ENCODE data around the gene SNX18. TPM values are rescaled to one million over a fixed set of nuclear protein-coding genes. Genes with fewer than 3 reads are reported as not detected.
A peak's percentile ranks its signal among the peaks of the same experiment; 100 is the strongest.

The SNX18 gene
- total and polyA plus RNA-seq, 10 of the 15 experiments (the other 5 are each of a cell fraction or from before 2014, with no cell fraction given), result 0.27 to 1.7 (median 0.47) TPM

DNA sequence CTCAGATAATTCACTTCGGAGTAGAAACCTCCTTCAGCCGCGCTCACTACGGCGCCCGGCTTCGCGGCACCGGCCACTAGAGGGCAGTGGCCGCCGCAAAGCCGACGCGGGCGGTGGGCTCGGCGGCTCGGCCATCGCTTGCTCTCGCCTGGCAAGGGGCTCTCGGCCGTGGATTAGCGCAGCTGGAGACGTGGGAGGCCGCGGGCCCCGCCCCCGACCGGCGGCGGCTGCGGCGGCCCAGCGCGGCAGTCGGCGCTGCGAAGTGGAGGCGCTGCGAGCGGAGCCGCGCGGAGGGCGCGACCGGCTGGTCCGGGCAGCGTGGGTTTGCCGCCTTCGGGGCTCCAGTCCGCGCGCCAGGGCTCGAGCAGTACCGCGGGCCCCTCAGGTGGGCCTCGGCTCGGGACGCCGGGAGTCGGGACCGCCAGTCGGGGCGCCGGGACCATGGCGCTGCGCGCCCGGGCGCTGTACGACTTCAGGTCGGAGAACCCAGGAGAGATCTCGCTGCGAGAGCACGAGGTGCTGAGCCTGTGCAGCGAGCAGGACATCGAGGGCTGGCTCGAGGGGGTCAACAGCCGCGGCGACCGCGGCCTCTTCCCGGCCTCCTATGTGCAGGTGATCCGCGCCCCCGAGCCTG, at the start of gene SNX18 (continued):
- TF ChIP-seq SMC3 (IDR thresholded peaks at IDR 0.05; ENCODE audit: borderline replicate concordance, low read length), result peak; percentile 99
- TF ChIP-seq BHLHE40 (IDR thresholded peaks at IDR 0.05; ENCODE audit: borderline replicate concordance in 1 of 2, low read depth in 2 of 2, low read length in 1 of 2), result peak; percentile 76 to 79; a peak in 3 of 4 replicates
- no peak for TF ChIP-seq ZNF384 (IDR thresholded peaks at IDR 0.05; ENCODE audit: borderline replicate concordance, low read depth, low read length)
- 0 out of 2 replicates have a peak, but pooled peaks have one; percentile 48 for TF ChIP-seq CBX5 (IDR thresholded peaks at IDR 0.05; ENCODE audit: low read depth)
- TF ChIP-seq ZNF217 (IDR thresholded peaks at IDR 0.05), result 0 out of 2 replicates have a peak, but pooled peaks have one; percentile 44
- TF ChIP-seq ZNF24 (IDR thresholded peaks at IDR 0.05), result peak; percentile 64

DNA sequence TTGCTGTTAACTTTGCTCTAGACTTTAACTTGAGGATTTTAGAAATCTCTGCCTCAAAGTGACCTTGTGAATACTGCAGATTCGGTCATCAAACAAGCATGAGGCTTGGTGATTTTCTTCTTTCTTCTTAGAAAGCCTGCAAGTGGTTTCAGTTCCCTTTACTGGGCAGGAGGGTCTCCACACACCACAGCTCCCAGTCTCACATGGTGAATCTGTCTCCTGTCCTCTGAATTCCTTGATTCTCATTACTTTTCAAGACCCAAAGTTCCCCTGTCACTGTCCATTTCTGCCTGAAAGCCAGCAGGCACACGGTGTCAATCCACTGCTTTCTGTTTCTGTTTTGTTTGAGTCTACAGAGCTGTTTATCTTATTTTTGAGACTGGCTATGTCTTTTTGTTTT, 47.9 kb upstream of the SNX18 start:
- FAIRE-seq, result peak; percentile 57
- no peaks in the 10 kb centered on the region for H3K36me3 ChIP-seq (ENCODE audit: control insufficient read depth in 2 of 2, insufficient read depth in 2 of 2, low read length in 1 of 2)
- no peak overlapping the region for H3K9ac ChIP-seq (ENCODE audit: control insufficient read depth, insufficient read depth, low read length)
- in situ Hi-C loops (cut with MboI), result no loop called here
- CTCF ChIA-PET, result interaction anchor here (1.0 to 3.9 kb wide), 2 partner anchors 17 to 20 kb away, joined by 4 to 29 read pairs; no protein-coding TSS in a partner anchor
- H2AFZ ChIP-seq (ENCODE audit: control insufficient read depth, low read depth, low read length), result peak overlapping the region; percentile 37; the same call in 1 of the 2 replicates
- peak; percentile 92 for ATAC-seq
- H3K79me2 ChIP-seq (ENCODE audit: control insufficient read depth, insufficient read depth, low read length), result no peaks in the 10 kb centered on the region
- no peaks in the 10 kb centered on the region for H4K20me1 ChIP-seq (ENCODE audit: control insufficient read depth, insufficient read depth)
- SMC1A ChIA-PET (ENCODE audit: uncharacterized antibody, unreplicated experiment), result interaction anchor here (1.2 to 2.3 kb wide), 4 partner anchors 20 to 235 kb away, joined by 3 to 9 read pairs (median 4); no protein-coding TSS in a partner anchor
- POLR2A ChIA-PET, result no interaction called here
- 2% methylated on average over 2 of the region's 2 CpGs for WGBS (ENCODE audit: insufficient coverage, insufficient replicate concordance, low lambda C conversion rate, missing lambda C conversion rate)
- peak; percentile 40 for DNase-seq (ENCODE audit: low read depth, low spot score)
- peak overlapping the region; percentile 83 for H3K4me2 ChIP-seq (ENCODE audit: control insufficient read depth, insufficient read depth)
- H3K27me3 ChIP-seq (replicated peaks in 1 of 2; ENCODE audit: control insufficient read depth in 2 of 2, insufficient read depth in 2 of 2, low read length in 1 of 2), result no peaks in the 10 kb centered on the region
- no peak overlapping the region for H3K4me3 ChIP-seq
- BruUV-seq (replicated peaks), result no TSS peak
- intact Hi-C loops (cut with micrococcal nuclease; ENCODE audit: unreplicated experiment), result no loop called here
- no peaks in the 10 kb centered on the region for H3K9me3 ChIP-seq (replicated peaks; ENCODE audit: control insufficient read depth, insufficient read depth, low read length)
- RAD21 ChIA-PET (ENCODE audit: unreplicated experiment), result interaction anchor here (1.1 kb wide), 1 partner anchor 226 kb away, joined by 4 read pairs; no protein-coding TSS in a partner anchor
- H3K27ac ChIP-seq (ENCODE audit: control insufficient read depth, insufficient read depth), result no peak overlapping the region
- H3K4me1 ChIP-seq (ENCODE audit: control insufficient read depth, insufficient read depth, low read length), result peaks cover 5% of the 10 kb centered on the region
- TF ChIP-seq SPI1 (IDR thresholded peaks at IDR 0.05; ENCODE audit: borderline replicate concordance, insufficient read depth, low read depth, low read length), result peak; percentile 98
- TF ChIP-seq CEBPB (IDR thresholded peaks at IDR 0.05; ENCODE audit: borderline replicate concordance in 1 of 2, low read depth in 2 of 2, low read length in 2 of 2), result no peak
- TF ChIP-seq EED (IDR thresholded peaks at IDR 0.05; ENCODE audit: low read depth), result peak; percentile 60
- no peak for TF ChIP-seq POLR2AphosphoS5 (IDR thresholded peaks at IDR 0.05; ENCODE audit: low read length)
- TF ChIP-seq SMAD5 (IDR thresholded peaks at IDR 0.05; ENCODE audit: low read depth), result no peak
- peak; percentile 31; the same call in 1 of the 2 replicates for TF ChIP-seq NFIC (IDR thresholded peaks at IDR 0.05; ENCODE audit: low read depth, low read length)
- 0 out of 2 replicates have a peak, but pooled peaks have one; percentile 24 for TF ChIP-seq NR2F1 (conservative IDR thresholded peaks at IDR 0.05)
- TF ChIP-seq, protein P1, sequence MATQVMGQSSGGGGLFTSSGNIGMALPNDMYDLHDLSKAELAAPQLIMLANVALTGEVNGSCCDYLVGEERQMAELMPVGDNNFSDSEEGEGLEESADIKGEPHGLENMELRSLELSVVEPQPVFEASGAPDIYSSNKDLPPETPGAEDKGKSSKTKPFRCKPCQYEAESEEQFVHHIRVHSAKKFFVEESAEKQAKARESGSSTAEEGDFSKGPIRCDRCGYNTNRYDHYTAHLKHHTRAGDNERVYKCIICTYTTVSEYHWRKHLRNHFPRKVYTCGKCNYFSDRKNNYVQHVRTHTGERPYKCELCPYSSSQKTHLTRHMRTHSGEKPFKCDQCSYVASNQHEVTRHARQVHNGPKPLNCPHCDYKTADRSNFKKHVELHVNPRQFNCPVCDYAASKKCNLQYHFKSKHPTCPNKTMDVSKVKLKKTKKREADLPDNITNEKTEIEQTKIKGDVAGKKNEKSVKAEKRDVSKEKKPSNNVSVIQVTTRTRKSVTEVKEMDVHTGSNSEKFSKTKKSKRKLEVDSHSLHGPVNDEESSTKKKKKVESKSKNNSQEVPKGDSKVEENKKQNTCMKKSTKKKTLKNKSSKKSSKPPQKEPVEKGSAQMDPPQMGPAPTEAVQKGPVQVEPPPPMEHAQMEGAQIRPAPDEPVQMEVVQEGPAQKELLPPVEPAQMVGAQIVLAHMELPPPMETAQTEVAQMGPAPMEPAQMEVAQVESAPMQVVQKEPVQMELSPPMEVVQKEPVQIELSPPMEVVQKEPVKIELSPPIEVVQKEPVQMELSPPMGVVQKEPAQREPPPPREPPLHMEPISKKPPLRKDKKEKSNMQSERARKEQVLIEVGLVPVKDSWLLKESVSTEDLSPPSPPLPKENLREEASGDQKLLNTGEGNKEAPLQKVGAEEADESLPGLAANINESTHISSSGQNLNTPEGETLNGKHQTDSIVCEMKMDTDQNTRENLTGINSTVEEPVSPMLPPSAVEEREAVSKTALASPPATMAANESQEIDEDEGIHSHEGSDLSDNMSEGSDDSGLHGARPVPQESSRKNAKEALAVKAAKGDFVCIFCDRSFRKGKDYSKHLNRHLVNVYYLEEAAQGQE (IDR thresholded peaks at IDR 0.05; ENCODE audit: low read depth, low read length), result no peak
- 0 out of 2 replicates have a peak, but pooled peaks have one; percentile 13 for TF ChIP-seq NBN (IDR thresholded peaks at IDR 0.05)
- TF ChIP-seq SRF (IDR thresholded peaks at IDR 0.05; ENCODE audit: low read depth in 2 of 2, low read length in 2 of 2), result 0 out of 4 replicates have a peak, but pooled peaks of 1 of the 2 experiments have one; percentile 38
- no peak; the same call in 1 of the 2 replicates for TF ChIP-seq IKZF1 (conservative IDR thresholded peaks at IDR 0.05)
- no peak for TF ChIP-seq GABPA (IDR thresholded peaks at IDR 0.05; ENCODE audit: low read depth)
